ENCODE measurements around the gene ATP9B.

The ATP9B gene

GRCh38 chr18:79199691-79200374 is 130.6 kb downstream of the ATP9B start:
- peak; percentile 24 for TF ChIP-seq CTCF (conservative IDR thresholded peaks at IDR 0.05; ENCODE audit: control insufficient read depth, insufficient read depth, low read depth, low read length)
- peak; percentile 46 for DNase-seq (ENCODE audit: low read depth)
- H3K4me3 ChIP-seq (ENCODE audit: control insufficient read depth, low read depth, low read length): no peak overlapping the region

- no peak for TF ChIP-seq CTCF (conservative IDR thresholded peaks at IDR 0.05; ENCODE audit: control insufficient read depth, insufficient read depth, low read depth, low read length)
- no peak overlapping the region for H3K4me3 ChIP-seq (ENCODE audit: control insufficient read depth, low read depth, low read length)
- peak; percentile 9 for DNase-seq (ENCODE audit: low read depth)
Measured at GRCh38 chr18:79200546-79201268, 131.5 kb downstream of the ATP9B start.

GRCh38 chr18:79203017-79203605 is 133.9 kb downstream of the ATP9B start:
- DNase-seq (ENCODE audit: low read depth): peak; percentile 43
- TF ChIP-seq CTCF (conservative IDR thresholded peaks at IDR 0.05; ENCODE audit: control insufficient read depth, insufficient read depth, low read depth, low read length): no peak
- no peak overlapping the region for H3K4me3 ChIP-seq (ENCODE audit: control insufficient read depth, low read depth, low read length)

- no peak overlapping the region for H3K4me3 ChIP-seq (ENCODE audit: control insufficient read depth, low read depth, low read length)
- TF ChIP-seq CTCF (conservative IDR thresholded peaks at IDR 0.05; ENCODE audit: control insufficient read depth, insufficient read depth, low read depth, low read length): no peak
- DNase-seq (ENCODE audit: low read depth): no peak
Measured at GRCh38 chr18:79204889-79205807, 136.0 kb downstream of the ATP9B start.

- DNase-seq (ENCODE audit: low read depth): no peak
- TF ChIP-seq CTCF (conservative IDR thresholded peaks at IDR 0.05; ENCODE audit: control insufficient read depth, insufficient read depth, low read depth, low read length): no peak
- H3K4me3 ChIP-seq (ENCODE audit: control insufficient read depth, low read depth, low read length): no peak overlapping the region
Measured at GRCh38 chr18:79206444-79206843, 137.2 kb downstream of the ATP9B start.

- no peak overlapping the region for H3K4me3 ChIP-seq (ENCODE audit: control insufficient read depth, low read depth, low read length)
- TF ChIP-seq CTCF (conservative IDR thresholded peaks at IDR 0.05; ENCODE audit: control insufficient read depth, insufficient read depth, low read depth, low read length): no peak
- DNase-seq (ENCODE audit: low read depth): no peak
Measured at GRCh38 chr18:79208906-79209305, 139.7 kb downstream of the ATP9B start.
